Prostate gland (tissue), 2 donors: ENCODE measurements around the gene MUSK. TPM values are rescaled to one million over a fixed set of nuclear protein-coding genes. Genes with fewer than 3 reads are reported as not detected.

Experiments used
- DNase-seq: peaks from one replicate; pipeline ENCODE4 v3.0.0-alpha.2; 2019; ENCODE audit warnings: low spot score
- H3K27ac ChIP-seq, 2 donors: fragments of 200-600 bp; sonication (generic); 2 replicates each; pipeline ENCODE4 v1.5.1; 2017 to 2019
- H3K27me3 ChIP-seq: fragments of 200-600 bp; sonication (generic); replicated peaks from 2 replicates; pipeline ENCODE4 v1.5.1; 2019; ENCODE audit not compliant: insufficient read depth
- H3K36me3 ChIP-seq, 2 donors: fragments of 200-600 bp; sonication (generic); 1 replicate in 1 of 2; 2 replicates in 1 of 2; pipeline versions ENCODE4 v1.5.1 to v1.8.1; 2017 to 2019
- H3K4me1 ChIP-seq: fragments of 200-600 bp; sonication (generic); replicated peaks from 2 replicates; pipeline ENCODE4 v1.5.1; 2019
- H3K4me3 ChIP-seq, 2 donors: fragments of 200-600 bp; sonication (generic); 2 replicates each; pipeline ENCODE4 v1.5.1; 2017 to 2019
- H3K9me3 ChIP-seq: fragments of 200-600 bp; sonication (generic); 2 replicates; pipeline ENCODE4 v1.5.1; 2017
- POLR2A ChIP-seq: fragments of 450-650 bp; IDR thresholded peaks from one replicate; pipeline ENCODE4 v1.6.1; 2016; ENCODE audit warnings: antibody characterized with exemption, mild to moderate bottlenecking
- POLR2AphosphoS5 ChIP-seq: sonication (generic); formaldehyde crosslinking; IDR thresholded peaks from one replicate; pipeline ENCODE4 v1.6.1; 2017; ENCODE audit warnings: antibody characterized with exemption
- WGBS: methylation state at CpG from one replicate; pipeline ENCODE4 v1.1.5; 2018; 5-methylcytosine and 5-hydroxymethylcytosine counted together
- intact Hi-C: fragments of 100-400 bp; cut with DNase I; formaldehyde crosslinking; loops from one replicate; pipeline ENCODE4 v1.14.2; 2022
- total RNA-seq, 2 donors: library from RNA; depleted of rRNA; stranded (reverse); fragments of >200 nt; gene quantifications; one replicate each; pipeline ENCODE4 v1.1.0, GENCODE V29; 2016
- TF ChIP-seq, protein P1 (sequence below), 4 experiments: fragments of 200-600 bp in 2 of 4; fragments of 450-650 bp in 2 of 4; sonication (generic) in 2 of 4; IDR thresholded peaks; 1 replicate in 3 of 4; 2 replicates in 1 of 4; pipeline ENCODE4 v1.5.1; 2016 to 2019; ENCODE audit warnings: antibody characterized with exemption in 4 of 4, mild to moderate bottlenecking in 2 of 4, moderate library complexity in 2 of 4

Gene MUSK
- total RNA-seq, 2 donors from 2014 or later, result 0.64 to 7.6 TPM

- no peak overlapping the region for H3K27ac ChIP-seq
- no peaks in the 10 kb centered on the region for H3K9me3 ChIP-seq
- no peak for DNase-seq
- no peaks in the 10 kb centered on the region for H3K4me1 ChIP-seq
- no peaks in the 10 kb centered on the region for H3K27me3 ChIP-seq
- H3K4me3 ChIP-seq, result no peak overlapping the region
- no peak for TF ChIP-seq POLR2A
- TF ChIP-seq, protein P1, sequence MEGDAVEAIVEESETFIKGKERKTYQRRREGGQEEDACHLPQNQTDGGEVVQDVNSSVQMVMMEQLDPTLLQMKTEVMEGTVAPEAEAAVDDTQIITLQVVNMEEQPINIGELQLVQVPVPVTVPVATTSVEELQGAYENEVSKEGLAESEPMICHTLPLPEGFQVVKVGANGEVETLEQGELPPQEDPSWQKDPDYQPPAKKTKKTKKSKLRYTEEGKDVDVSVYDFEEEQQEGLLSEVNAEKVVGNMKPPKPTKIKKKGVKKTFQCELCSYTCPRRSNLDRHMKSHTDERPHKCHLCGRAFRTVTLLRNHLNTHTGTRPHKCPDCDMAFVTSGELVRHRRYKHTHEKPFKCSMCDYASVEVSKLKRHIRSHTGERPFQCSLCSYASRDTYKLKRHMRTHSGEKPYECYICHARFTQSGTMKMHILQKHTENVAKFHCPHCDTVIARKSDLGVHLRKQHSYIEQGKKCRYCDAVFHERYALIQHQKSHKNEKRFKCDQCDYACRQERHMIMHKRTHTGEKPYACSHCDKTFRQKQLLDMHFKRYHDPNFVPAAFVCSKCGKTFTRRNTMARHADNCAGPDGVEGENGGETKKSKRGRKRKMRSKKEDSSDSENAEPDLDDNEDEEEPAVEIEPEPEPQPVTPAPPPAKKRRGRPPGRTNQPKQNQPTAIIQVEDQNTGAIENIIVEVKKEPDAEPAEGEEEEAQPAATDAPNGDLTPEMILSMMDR (IDR thresholded peaks at IDR 0.05), result no peak
- no peak for TF ChIP-seq POLR2AphosphoS5
- no peaks in the 10 kb centered on the region for H3K36me3 ChIP-seq
- intact Hi-C loops, result no loop called here
- WGBS, result 39% methylated on average over 3 of the region's 3 CpGs
Observed at GRCh38 chr9:110828264-110828663, 159.7 kb downstream of the MUSK start.

GRCh38 chr9:110830495-110830894, 161.9 kb downstream of the MUSK start:
- WGBS, result 95% methylated on average over 21 of the region's 21 CpGs
- TF ChIP-seq POLR2A (no peak), POLR2AphosphoS5 (no peak)
- TF ChIP-seq, protein P1 (IDR thresholded peaks at IDR 0.05), result no peak
- no peaks in the 10 kb centered on the region for H3K4me1 ChIP-seq
- no peaks in the 10 kb centered on the region for H3K9me3 ChIP-seq
- H3K4me3 ChIP-seq, result no peak overlapping the region
- no peaks in the 10 kb centered on the region for H3K36me3 ChIP-seq
- DNase-seq, result no peak
- H3K27me3 ChIP-seq, result no peaks in the 10 kb centered on the region
- intact Hi-C loops, result no loop called here
- no peak overlapping the region for H3K27ac ChIP-seq

DNA sequence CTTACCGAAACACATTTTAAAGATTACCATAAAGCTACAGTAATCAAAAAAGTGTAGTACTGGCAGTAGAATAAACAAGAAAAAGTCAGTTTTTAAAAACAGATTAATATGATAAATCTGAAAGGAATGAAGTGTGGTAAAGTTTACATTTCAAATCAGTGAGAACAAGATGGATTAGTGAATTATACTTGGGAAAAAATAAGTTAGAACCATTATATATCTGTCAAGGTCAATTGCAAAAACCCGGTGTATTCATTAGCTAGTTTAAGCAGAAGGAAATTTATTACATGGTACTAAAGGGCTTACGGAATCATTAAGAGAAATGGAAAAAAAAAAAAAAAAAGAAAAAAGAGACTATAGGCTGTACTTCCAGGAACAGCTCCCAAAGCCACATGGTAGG, 164.3 kb downstream of the MUSK start:
- WGBS, result 87% methylated on average over 3 of the region's 3 CpGs
- TF ChIP-seq, protein P1 (IDR thresholded peaks at IDR 0.05), result no peak
- no peak for TF ChIP-seq POLR2A
- no peak for TF ChIP-seq POLR2AphosphoS5
- Histone ChIP-seq H3K36me3 (no peaks in the 10 kb centered on the region), H3K4me3 (no peak overlapping the region), H3K27ac (no peak overlapping the region), H3K4me1 (no peaks in the 10 kb centered on the region), H3K9me3 (no peaks in the 10 kb centered on the region), H3K27me3 (no peaks in the 10 kb centered on the region)
- intact Hi-C loops, result no loop called here
- no peak for DNase-seq

GRCh38 chr9:110835404-110835803, 166.8 kb downstream of the MUSK start:
- TF ChIP-seq, protein P1 (IDR thresholded peaks at IDR 0.05), result no peak
- TF ChIP-seq POLR2AphosphoS5, result no peak
- TF ChIP-seq POLR2A, result no peak
- H3K36me3 ChIP-seq, result no peaks in the 10 kb centered on the region
- no peak for DNase-seq
- H3K4me3 ChIP-seq, result no peak overlapping the region
- WGBS, result 55% methylated on average over 3 of the region's 3 CpGs
- H3K9me3 ChIP-seq, result no peaks in the 10 kb centered on the region
- no peak overlapping the region for H3K27ac ChIP-seq
- H3K27me3 ChIP-seq, result no peaks in the 10 kb centered on the region
- no peaks in the 10 kb centered on the region for H3K4me1 ChIP-seq
- intact Hi-C loops, result no loop called here

- 90% methylated on average over 1 of the region's 1 CpG for WGBS
- TF ChIP-seq, protein P1 (IDR thresholded peaks at IDR 0.05), result no peak
- TF ChIP-seq POLR2A (no peak), POLR2AphosphoS5 (no peak)
Observed at GRCh38 chr9:110835859-110836271, 167.3 kb downstream of the MUSK start.

More at GRCh38 chr9:110835859-110836271, 167.3 kb downstream of the MUSK start:
- Histone ChIP-seq H3K27ac (no peak overlapping the region), H3K4me3 (no peak overlapping the region), H3K36me3 (no peaks in the 10 kb centered on the region), H3K9me3 (no peaks in the 10 kb centered on the region), H3K27me3 (no peaks in the 10 kb centered on the region), H3K4me1 (no peaks in the 10 kb centered on the region)
- DNase-seq, result no peak
- intact Hi-C loops, result no loop called here
